A549 (cell line): ENCODE results near the gene LEUTX. TPM values are rescaled to one million over a fixed set of nuclear protein-coding genes. Genes with fewer than 3 reads are reported as not detected.

ENCODE experiments used
- ATAC-seq, 2 experiments: fragments of 200-7000 bp in 1 of 2; fragments of >200 bp in 1 of 2; cut with Nextera tagmentation in 1 of 2; cut with Tn5 transposase in 1 of 2; 3 replicates each; pipeline versions ENCODE4 v1.8.0 to v1.9.1; 2018 to 2020; ENCODE audit warnings: mild to moderate bottlenecking in 1 of 2, moderate library complexity in 1 of 2
- CTCF ChIA-PET: fragments of 300-600 bp; sonication (Branson Sonifier 250); formaldehyde crosslinking; extraction: SDS; loops from one replicate; lab custom pipeline; 2021; ENCODE audit warnings: antibody characterized with exemption, inconsistent platforms; lab: Yijun Ruan, JAX
- POLR2A ChIA-PET: fragments of 350-600 bp; formaldehyde crosslinking; extraction: SDS; loops from one replicate; lab custom pipeline; 2021; ENCODE audit warnings: antibody characterized with exemption, inconsistent platforms; lab: Yijun Ruan, JAX
- DNase-seq, 2 experiments: peaks; one replicate each; pipeline versions ENCODE4 v3.0.0 to v3.0.0-alpha.2; 2011 to 2016; ENCODE audit warnings: low read depth in 1 of 2, low spot score in 1 of 2
- FAIRE-seq: peaks from 2 replicates; lab custom pipeline; 2011; peaks lifted over from hg19 to GRCh38; lab: Jason Lieb, UNC
- H3K27ac ChIP-seq, 2 experiments: fragments of >200 bp; sonication (Bioruptor Twin); formaldehyde crosslinking; 3 replicates each; pipeline ENCODE4 v1.5.1; 2016 to 2017
- H3K4me1 ChIP-seq: fragments of >200 bp; sonication (Bioruptor Twin); formaldehyde crosslinking; 3 replicates; pipeline ENCODE4 v1.6.1; 2016
- H3K4me2 ChIP-seq: fragments of >200 bp; sonication (Bioruptor Twin); formaldehyde crosslinking; 3 replicates; pipeline ENCODE4 v1.6.1; 2016
- H3K4me3 ChIP-seq: fragments of >200 bp; sonication (Bioruptor Twin); formaldehyde crosslinking; 3 replicates; pipeline ENCODE4 v1.5.1; 2016
- H3K9me3 ChIP-seq: fragments of >200 bp; sonication (Bioruptor Twin); formaldehyde crosslinking; 3 replicates; pipeline ENCODE4 v1.6.1; 2016
- CBX2 ChIP-seq: fragments of 200-600 bp; sonication (generic); IDR thresholded peaks from 2 replicates; pipeline ENCODE4 v1.6.1; 2016; ENCODE audit warnings: low read depth, mild to moderate bottlenecking, borderline replicate concordance
- CEBPB ChIP-seq, 2 experiments: fragments of >200 bp in 1 of 2; sonication (Bioruptor Twin) in 1 of 2; formaldehyde crosslinking in 1 of 2; IDR thresholded peaks; 2 replicates each; pipeline ENCODE4 v1.6.1; 2012 to 2016
- FOSL2 ChIP-seq, 2 experiments: fragments of 450-650 bp in 1 of 2; fragments of >200 bp in 1 of 2; sonication (Bioruptor Twin) in 1 of 2; formaldehyde crosslinking; IDR thresholded peaks; 2 replicates each; pipeline versions ENCODE4 v1.5.0 to v1.6.1; 2016 to 2020; ENCODE audit warnings: mild to moderate bottlenecking in 1 of 2, moderate library complexity in 1 of 2
- FOXS1 ChIP-seq: fragments of 250-450 bp; sonication (Bioruptor Pico); IDR thresholded peaks from 2 replicates; pipeline ENCODE4 v1.5.0; 2020; ENCODE audit warnings: mild to moderate bottlenecking, moderate library complexity
- GATA3 ChIP-seq: IDR thresholded peaks from 2 replicates; pipeline ENCODE4 v1.6.1; 2012; ENCODE audit warnings: borderline replicate concordance
- HDAC2 ChIP-seq: fragments of 200-600 bp; sonication (generic); IDR thresholded peaks from 2 replicates; pipeline ENCODE4 v1.6.1; 2016
- HEYL ChIP-seq: fragments of 250-450 bp; sonication (Bioruptor Pico); IDR thresholded peaks from 2 replicates; pipeline ENCODE4 v1.8.0; 2021; ENCODE audit warnings: mild to moderate bottlenecking, moderate library complexity
- HOXA7 ChIP-seq: fragments of 250-450 bp; sonication (Bioruptor Pico); IDR thresholded peaks from 2 replicates; pipeline ENCODE4 v1.5.0; 2020; ENCODE audit warnings: mild to moderate bottlenecking, moderate library complexity
- HOXB5 ChIP-seq: fragments of 250-450 bp; sonication (Bioruptor Pico); IDR thresholded peaks from 2 replicates; pipeline ENCODE4 v1.5.0; 2020; ENCODE audit warnings: mild to moderate bottlenecking, moderate library complexity
- KDM1A ChIP-seq: fragments of 200-600 bp; sonication (generic); IDR thresholded peaks from 2 replicates; pipeline ENCODE4 v1.6.1; 2016; ENCODE audit warnings: low read depth, mild to moderate bottlenecking
- KDM5A ChIP-seq: fragments of 200-600 bp; sonication (generic); IDR thresholded peaks from 2 replicates; pipeline ENCODE4 v1.6.1; 2016; ENCODE audit warnings: antibody characterized with exemption, mild to moderate bottlenecking
- NPAS2 ChIP-seq: fragments of 250-450 bp; sonication (Bioruptor Pico); IDR thresholded peaks from 2 replicates; pipeline ENCODE4 v1.8.0; 2022; ENCODE audit warnings: mild to moderate bottlenecking, moderate library complexity, borderline replicate concordance
- NR3C1 ChIP-seq: fragments of >200 bp; sonication (Bioruptor Twin); formaldehyde crosslinking; IDR thresholded peaks from 3 replicates; pipeline ENCODE4 v1.6.1; 2017
- POLR2A ChIP-seq: IDR thresholded peaks from 2 replicates; pipeline ENCODE4 v1.6.1; 2012; ENCODE audit warnings: mild to moderate bottlenecking, low read length
- POLR2AphosphoS2 ChIP-seq: conservative IDR thresholded peaks from 2 replicates; pipeline ENCODE4 v1.6.1; 2012; ENCODE audit warnings: low read length, improper control_type of control experiment, inconsistent platforms
- RARB ChIP-seq: fragments of 250-450 bp; sonication (Bioruptor Pico); IDR thresholded peaks from 2 replicates; pipeline ENCODE4 v1.8.0; 2021; ENCODE audit warnings: mild to moderate bottlenecking, moderate library complexity
- RNF2 ChIP-seq: fragments of 200-600 bp; sonication (generic); IDR thresholded peaks from 2 replicates; pipeline ENCODE4 v1.6.1; 2016; ENCODE audit warnings: low read depth, mild to moderate bottlenecking, antibody characterized with exemption, moderate library complexity, borderline replicate concordance
- SMC3 ChIP-seq: fragments of >200 bp; sonication (Bioruptor Twin); formaldehyde crosslinking; IDR thresholded peaks from 3 replicates; pipeline ENCODE4 v1.6.1; 2018; ENCODE audit warnings: inconsistent platforms
- TFCP2L1 ChIP-seq: fragments of 250-450 bp; sonication (Bioruptor Pico); IDR thresholded peaks from 2 replicates; pipeline ENCODE4 v1.5.0; 2021; ENCODE audit warnings: mild to moderate bottlenecking
- ZNF302 ChIP-seq: fragments of 250-450 bp; sonication (Bioruptor Pico); IDR thresholded peaks from 2 replicates; pipeline ENCODE4 v1.9.0; 2021; ENCODE audit warnings: inconsistent platforms, mild to moderate bottlenecking, moderate library complexity
- ZSCAN20 ChIP-seq: fragments of 250-450 bp; sonication (Bioruptor Pico); IDR thresholded peaks from 2 replicates; pipeline ENCODE4 v1.8.0; 2022; ENCODE audit warnings: mild to moderate bottlenecking, moderate library complexity
- whole genome bisulfite sequencing: methylation state at CpG from one replicate; pipeline ENCODE4 v1.1.6; 2017; ENCODE audit errors: missing lambda C conversion rate; 5-methylcytosine and 5-hydroxymethylcytosine counted together
- polyA plus RNA-seq, 4 experiments: library from polyadenylated mRNA; depleted of rRNA in 3 of 4; stranded (reverse); fragments of >200 nt; fragmentation: RNase III in 1 of 4; extraction: RNeasy Plus Mini Kit Qiagen cat#74134 plus additional on column Dnase treatment in 1 of 4; gene quantifications; 2 replicates in 3 of 4; 3 replicates in 1 of 4; pipeline ENCODE4 v1.2.3, GENCODE V29; 2011 to 2017
- TF ChIP-seq, protein P1 (sequence below): IDR thresholded peaks from 2 replicates; pipeline ENCODE4 v1.6.1; 2012; ENCODE audit warnings: low read depth, borderline replicate concordance
- TF ChIP-seq, protein P2 (sequence below): fragments of >200 bp; sonication (Bioruptor Twin); formaldehyde crosslinking; IDR thresholded peaks from 3 replicates; pipeline ENCODE4 v1.6.1; 2016
- TF ChIP-seq, protein P3 (sequence below): fragments of 150-350 bp; IDR thresholded peaks from 2 replicates; pipeline ENCODE4 v1.6.1; 2014; ENCODE audit warnings: low read depth, mild to moderate bottlenecking, low read length
- TF ChIP-seq, protein P4 (sequence below): fragments of 200-600 bp; sonication (generic); IDR thresholded peaks from 2 replicates; pipeline ENCODE4 v1.6.1; 2016; ENCODE audit warnings: antibody characterized with exemption, mild to moderate bottlenecking, moderate library complexity

LEUTX gene
- polyA plus RNA-seq, 2 of the 4 experiments (the other 2 are of a cell fraction) = not detected

DNA sequence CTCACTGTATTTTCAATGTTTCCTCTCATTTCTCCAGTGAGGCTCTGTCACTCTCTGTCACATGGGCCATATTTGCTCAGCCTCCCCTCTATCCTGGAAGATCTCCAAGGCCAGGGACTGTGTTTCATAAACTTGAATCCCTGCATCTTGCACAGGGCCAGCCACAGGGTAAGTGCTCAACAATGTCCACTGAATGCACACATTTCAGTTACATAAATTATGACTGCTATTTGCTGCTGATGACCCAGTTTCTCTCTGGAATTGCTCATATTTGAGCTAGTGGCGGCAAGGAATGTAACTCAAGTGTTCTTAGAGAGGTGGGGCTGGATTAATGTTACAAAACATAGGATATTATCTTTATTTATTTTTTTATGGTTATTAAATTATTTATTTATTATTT lies 47.0 kb upstream of the LEUTX start (continued):
- TF ChIP-seq POLR2A (no peak), KDM1A (no peak), HDAC2 (no peak), GATA3 (no peak)
- TF ChIP-seq, protein P1, sequence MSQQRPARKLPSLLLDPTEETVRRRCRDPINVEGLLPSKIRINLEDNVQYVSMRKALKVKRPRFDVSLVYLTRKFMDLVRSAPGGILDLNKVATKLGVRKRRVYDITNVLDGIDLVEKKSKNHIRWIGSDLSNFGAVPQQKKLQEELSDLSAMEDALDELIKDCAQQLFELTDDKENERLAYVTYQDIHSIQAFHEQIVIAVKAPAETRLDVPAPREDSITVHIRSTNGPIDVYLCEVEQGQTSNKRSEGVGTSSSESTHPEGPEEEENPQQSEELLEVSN = no peak
- TF ChIP-seq, all 56 proteins: peak for 0

DNA sequence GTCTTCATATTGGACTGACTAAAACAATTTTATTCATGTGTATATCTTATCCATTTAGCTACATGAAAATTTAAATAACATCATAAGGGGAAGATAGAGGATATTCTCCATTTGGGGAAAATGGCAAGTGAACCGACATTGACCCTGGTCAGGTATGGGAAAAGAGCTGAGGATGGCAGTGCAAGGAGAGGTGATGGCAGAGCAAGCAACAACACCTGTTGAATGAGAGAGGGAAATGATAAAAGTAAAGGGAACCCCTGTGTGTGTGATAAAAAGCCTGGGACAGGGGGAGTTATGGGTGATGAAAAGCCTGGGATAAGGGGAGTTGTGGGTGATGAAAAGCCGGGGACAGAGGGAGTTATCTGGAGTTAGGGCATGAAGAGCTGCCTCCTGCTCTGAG lies 44.8 kb upstream of the LEUTX start:
- no peak for DNase-seq
- ChIA-PET CTCF (interaction anchor here (1.0 kb wide), 1 partner anchor 182 kb away, joined by 5 read pairs; no protein-coding TSS in a partner anchor), POLR2A (no interaction called here)
- H3K4me1 ChIP-seq = no peaks in the 10 kb centered on the region
- TF ChIP-seq HOXA7 (no peak), CEBPB (IDR thresholded peaks at IDR 0.05) (no peak)
- 6% methylated on average over 2 of the region's 2 CpGs for WGBS
- no peaks in the 10 kb centered on the region for H3K9me3 ChIP-seq
- H3K27ac ChIP-seq = no peak overlapping the region
- no peak overlapping the region for H3K4me3 ChIP-seq
- no peak overlapping the region for H3K4me2 ChIP-seq
- ATAC-seq = no peak
- FAIRE-seq = no peak

DNA sequence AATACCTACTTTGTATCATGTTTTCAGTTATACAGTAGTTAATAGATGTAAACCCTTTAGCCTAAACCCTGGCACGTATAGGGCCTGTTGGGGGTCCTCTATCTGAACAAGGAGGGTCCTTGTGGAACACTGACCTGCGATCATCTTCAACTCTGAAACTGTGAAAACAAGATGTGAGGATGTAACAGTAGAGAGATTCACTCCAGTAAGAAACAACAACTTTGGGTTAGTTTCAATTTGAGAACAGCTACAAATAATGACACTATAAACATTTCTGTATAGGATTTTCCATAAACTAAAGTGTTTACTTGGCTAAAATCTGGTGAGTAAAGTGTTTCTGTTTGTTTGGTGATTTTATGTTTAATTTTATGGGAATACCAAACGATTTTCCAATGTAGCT lies 43.0 kb upstream of the LEUTX start:
- CTCF ChIA-PET = interaction anchor here (0.7 to 1.5 kb wide), 3 partner anchors 23 to 235 kb away, joined by 3 to 5 read pairs (median 3); partner anchors contain the start of gene PSMC4
- no peak overlapping the region for H3K4me2 ChIP-seq
- ATAC-seq (no peak), DNase-seq (no peak), FAIRE-seq (peak; percentile 99)
- no peaks in the 10 kb centered on the region for H3K4me1 ChIP-seq
- no peak for TF ChIP-seq ZNF302 (CRISPR knock-in tag)
- TF ChIP-seq ZSCAN20 (CRISPR knock-in tag) = no peak
- no peak for TF ChIP-seq FOSL2 (IDR thresholded peaks at IDR 0.05)
- no peak for TF ChIP-seq FOSL2 (CRISPR knock-in tag; IDR thresholded peaks at IDR 0.05)
- no peak overlapping the region for H3K27ac ChIP-seq
- no peak overlapping the region for H3K4me3 ChIP-seq
- 5% methylated on average over 3 of the region's 3 CpGs for WGBS
- H3K9me3 ChIP-seq = no peaks in the 10 kb centered on the region
- POLR2A ChIA-PET = no interaction called here

DNA sequence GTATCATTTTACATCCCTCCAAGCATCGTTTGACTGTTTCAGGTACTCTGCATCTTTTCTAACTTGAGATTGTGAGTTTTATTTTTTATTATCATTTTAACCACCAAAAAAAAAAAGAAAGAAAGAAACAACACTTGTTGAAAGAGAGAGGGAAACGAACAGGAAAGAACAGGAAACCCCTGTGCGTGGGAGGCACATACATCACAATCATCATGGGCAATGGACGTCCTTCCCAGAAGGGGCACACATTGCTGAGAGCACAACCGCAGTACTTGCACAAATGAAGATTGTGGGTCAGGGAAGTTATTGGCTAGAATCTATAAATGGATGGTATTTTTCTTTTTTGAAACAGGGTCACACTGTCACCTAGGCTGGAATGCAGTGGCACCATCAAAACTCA lies 42.6 kb upstream of the LEUTX start:
- CTCF ChIA-PET = interaction anchor here (0.7 to 1.5 kb wide), 3 partner anchors 22 to 235 kb away, joined by 3 to 5 read pairs (median 3); partner anchors contain the start of gene PSMC4
- H3K4me2 ChIP-seq = no peak overlapping the region
- H3K9me3 ChIP-seq = no peaks in the 10 kb centered on the region
- WGBS = 33% methylated on average over 5 of the region's 5 CpGs
- H3K27ac ChIP-seq = no peak overlapping the region
- TF ChIP-seq GATA3 = no peak
- TF ChIP-seq CBX2 = no peak
- no peak for TF ChIP-seq TFCP2L1 (CRISPR knock-in tag)
- TF ChIP-seq HOXB5 = no peak
- no peak for TF ChIP-seq RARB (CRISPR knock-in tag)
- TF ChIP-seq ZSCAN20 (CRISPR knock-in tag) = no peak
- no peak for TF ChIP-seq NR3C1
- no peak for TF ChIP-seq HEYL (CRISPR knock-in tag)
- no peak for TF ChIP-seq POLR2AphosphoS2
- TF ChIP-seq SMC3 = no peak
- no peak for TF ChIP-seq KDM1A
- no peak for TF ChIP-seq NPAS2 (CRISPR knock-in tag)
- TF ChIP-seq FOXS1 (CRISPR knock-in tag) = no peak
- TF ChIP-seq, protein P2, sequence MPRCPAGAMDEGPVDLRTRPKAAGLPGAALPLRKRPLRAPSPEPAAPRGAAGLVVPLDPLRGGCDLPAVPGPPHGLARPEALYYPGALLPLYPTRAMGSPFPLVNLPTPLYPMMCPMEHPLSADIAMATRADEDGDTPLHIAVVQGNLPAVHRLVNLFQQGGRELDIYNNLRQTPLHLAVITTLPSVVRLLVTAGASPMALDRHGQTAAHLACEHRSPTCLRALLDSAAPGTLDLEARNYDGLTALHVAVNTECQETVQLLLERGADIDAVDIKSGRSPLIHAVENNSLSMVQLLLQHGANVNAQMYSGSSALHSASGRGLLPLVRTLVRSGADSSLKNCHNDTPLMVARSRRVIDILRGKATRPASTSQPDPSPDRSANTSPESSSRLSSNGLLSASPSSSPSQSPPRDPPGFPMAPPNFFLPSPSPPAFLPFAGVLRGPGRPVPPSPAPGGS = no peak
- no peak for TF ChIP-seq KDM5A
- TF ChIP-seq POLR2A = no peak
- TF ChIP-seq, protein P3, sequence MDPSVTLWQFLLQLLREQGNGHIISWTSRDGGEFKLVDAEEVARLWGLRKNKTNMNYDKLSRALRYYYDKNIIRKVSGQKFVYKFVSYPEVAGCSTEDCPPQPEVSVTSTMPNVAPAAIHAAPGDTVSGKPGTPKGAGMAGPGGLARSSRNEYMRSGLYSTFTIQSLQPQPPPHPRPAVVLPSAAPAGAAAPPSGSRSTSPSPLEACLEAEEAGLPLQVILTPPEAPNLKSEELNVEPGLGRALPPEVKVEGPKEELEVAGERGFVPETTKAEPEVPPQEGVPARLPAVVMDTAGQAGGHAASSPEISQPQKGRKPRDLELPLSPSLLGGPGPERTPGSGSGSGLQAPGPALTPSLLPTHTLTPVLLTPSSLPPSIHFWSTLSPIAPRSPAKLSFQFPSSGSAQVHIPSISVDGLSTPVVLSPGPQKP = no peak
- TF ChIP-seq HDAC2 = no peak
- no peak for TF ChIP-seq RNF2
- TF ChIP-seq, protein P4, sequence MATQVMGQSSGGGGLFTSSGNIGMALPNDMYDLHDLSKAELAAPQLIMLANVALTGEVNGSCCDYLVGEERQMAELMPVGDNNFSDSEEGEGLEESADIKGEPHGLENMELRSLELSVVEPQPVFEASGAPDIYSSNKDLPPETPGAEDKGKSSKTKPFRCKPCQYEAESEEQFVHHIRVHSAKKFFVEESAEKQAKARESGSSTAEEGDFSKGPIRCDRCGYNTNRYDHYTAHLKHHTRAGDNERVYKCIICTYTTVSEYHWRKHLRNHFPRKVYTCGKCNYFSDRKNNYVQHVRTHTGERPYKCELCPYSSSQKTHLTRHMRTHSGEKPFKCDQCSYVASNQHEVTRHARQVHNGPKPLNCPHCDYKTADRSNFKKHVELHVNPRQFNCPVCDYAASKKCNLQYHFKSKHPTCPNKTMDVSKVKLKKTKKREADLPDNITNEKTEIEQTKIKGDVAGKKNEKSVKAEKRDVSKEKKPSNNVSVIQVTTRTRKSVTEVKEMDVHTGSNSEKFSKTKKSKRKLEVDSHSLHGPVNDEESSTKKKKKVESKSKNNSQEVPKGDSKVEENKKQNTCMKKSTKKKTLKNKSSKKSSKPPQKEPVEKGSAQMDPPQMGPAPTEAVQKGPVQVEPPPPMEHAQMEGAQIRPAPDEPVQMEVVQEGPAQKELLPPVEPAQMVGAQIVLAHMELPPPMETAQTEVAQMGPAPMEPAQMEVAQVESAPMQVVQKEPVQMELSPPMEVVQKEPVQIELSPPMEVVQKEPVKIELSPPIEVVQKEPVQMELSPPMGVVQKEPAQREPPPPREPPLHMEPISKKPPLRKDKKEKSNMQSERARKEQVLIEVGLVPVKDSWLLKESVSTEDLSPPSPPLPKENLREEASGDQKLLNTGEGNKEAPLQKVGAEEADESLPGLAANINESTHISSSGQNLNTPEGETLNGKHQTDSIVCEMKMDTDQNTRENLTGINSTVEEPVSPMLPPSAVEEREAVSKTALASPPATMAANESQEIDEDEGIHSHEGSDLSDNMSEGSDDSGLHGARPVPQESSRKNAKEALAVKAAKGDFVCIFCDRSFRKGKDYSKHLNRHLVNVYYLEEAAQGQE = no peak
- TF ChIP-seq, all 56 proteins: peak for 0
- ATAC-seq (no peak), DNase-seq (no peak), FAIRE-seq (no peak)
- POLR2A ChIA-PET = no interaction called here
- no peaks in the 10 kb centered on the region for H3K4me1 ChIP-seq
- no peak overlapping the region for H3K4me3 ChIP-seq
